OCI-LY7 (cell line): ENCODE data around the gene TOR2A.

Experiments
- CTCF ChIP-seq: fragments of 200-600 bp; sonication (generic); conservative IDR thresholded peaks from 2 replicates; pipeline ENCODE4 v1.5.1; 2014; ENCODE audit warnings: mild to moderate bottlenecking, antibody characterized with exemption, low read length, moderate library complexity, mixed read lengths
- EZH2phosphoT487 ChIP-seq: fragments of 200-600 bp; sonication (generic); IDR thresholded peaks from 2 replicates; pipeline ENCODE4 v1.6.1; 2018; ENCODE audit warnings: low read depth, borderline replicate concordance, mild to moderate bottlenecking, mixed run types, antibody characterized with exemption, low read length, moderate library complexity, mixed read lengths

- TF ChIP-seq CTCF (no peak), EZH2phosphoT487 (no peak)
These were observed 20.1 kb downstream of the TOR2A start for GRCh38 chr9:127714951-127715469.
